ENCODE data around the gene CERS5.

CERS5 gene

GRCh38 chr12:50079771-50080170 lies 87.4 kb downstream of the CERS5 start:
- no peaks in the 10 kb centered on the region for H3K36me3 ChIP-seq (ENCODE audit: low read depth)
- H3K4me1 ChIP-seq (ENCODE audit: insufficient read depth, poor library complexity, severe bottlenecking) = no peaks in the 10 kb centered on the region
- no peak overlapping the region for H3K27ac ChIP-seq (ENCODE audit: poor library complexity, severe bottlenecking)
- H3K27me3 ChIP-seq (ENCODE audit: insufficient read depth, poor library complexity, severe bottlenecking) = no peaks in the 10 kb centered on the region
- ATAC-seq (ENCODE audit: low read depth) (no peak), DNase-seq (ENCODE audit: low spot score) (no peak)
- TF ChIP-seq, protein P1, sequence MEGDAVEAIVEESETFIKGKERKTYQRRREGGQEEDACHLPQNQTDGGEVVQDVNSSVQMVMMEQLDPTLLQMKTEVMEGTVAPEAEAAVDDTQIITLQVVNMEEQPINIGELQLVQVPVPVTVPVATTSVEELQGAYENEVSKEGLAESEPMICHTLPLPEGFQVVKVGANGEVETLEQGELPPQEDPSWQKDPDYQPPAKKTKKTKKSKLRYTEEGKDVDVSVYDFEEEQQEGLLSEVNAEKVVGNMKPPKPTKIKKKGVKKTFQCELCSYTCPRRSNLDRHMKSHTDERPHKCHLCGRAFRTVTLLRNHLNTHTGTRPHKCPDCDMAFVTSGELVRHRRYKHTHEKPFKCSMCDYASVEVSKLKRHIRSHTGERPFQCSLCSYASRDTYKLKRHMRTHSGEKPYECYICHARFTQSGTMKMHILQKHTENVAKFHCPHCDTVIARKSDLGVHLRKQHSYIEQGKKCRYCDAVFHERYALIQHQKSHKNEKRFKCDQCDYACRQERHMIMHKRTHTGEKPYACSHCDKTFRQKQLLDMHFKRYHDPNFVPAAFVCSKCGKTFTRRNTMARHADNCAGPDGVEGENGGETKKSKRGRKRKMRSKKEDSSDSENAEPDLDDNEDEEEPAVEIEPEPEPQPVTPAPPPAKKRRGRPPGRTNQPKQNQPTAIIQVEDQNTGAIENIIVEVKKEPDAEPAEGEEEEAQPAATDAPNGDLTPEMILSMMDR (IDR thresholded peaks at IDR 0.05; ENCODE audit: poor library complexity, severe bottlenecking) = no peak
- no peak overlapping the region for H3K4me3 ChIP-seq (ENCODE audit: severe bottlenecking)
- H3K9me3 ChIP-seq (ENCODE audit: severe bottlenecking) = no peaks in the 10 kb centered on the region
